GM12873 (cell line): ENCODE data around the gene RFESD.

Experiments
- CTCF ChIP-seq: IDR thresholded peaks from 2 replicates; pipeline ENCODE4 v1.5.1; 2012; ENCODE audit warnings: low read depth, mild to moderate bottlenecking, moderate library complexity, low read length, control low read depth; ENCODE audit not compliant: insufficient read depth; ENCODE audit errors: missing control alignments

RFESD gene

GRCh38 chr5:95611396-95611795 lies 35.2 kb upstream of the RFESD start:
- no peak for TF ChIP-seq CTCF

GRCh38 chr5:95613514-95613913 lies 33.1 kb upstream of the RFESD start:
- no peak for TF ChIP-seq CTCF

GRCh38 chr5:95615164-95615467 lies 31.5 kb upstream of the RFESD start:
- TF ChIP-seq CTCF: no peak

GRCh38 chr5:95617057-95617456 lies 29.5 kb upstream of the RFESD start:
- TF ChIP-seq CTCF: no peak

GRCh38 chr5:95619096-95619495 lies 27.5 kb upstream of the RFESD start:
- no peak for TF ChIP-seq CTCF

GRCh38 chr5:95619514-95620029 lies 27.0 kb upstream of the RFESD start:
- no peak for TF ChIP-seq CTCF

GRCh38 chr5:95620030-95620869 lies 26.3 kb upstream of the RFESD start, which contains the start of gene GPR150:
Gene GPR150, plus strand, starts transcription at chr5:95620087. Its CDS starts 189 bp downstream, at chr5:95620276.
- TF ChIP-seq CTCF: peak; percentile 28
